Ascending aorta (tissue), 2 donors: ENCODE data around the gene LDLRAD4. TPM values are rescaled to one million over a fixed set of nuclear protein-coding genes. Genes with fewer than 3 reads are reported as not detected.
A peak's percentile ranks its signal among the peaks of the same experiment; 100 is the strongest.

Experiments
- DNase-seq, 2 donors: peaks; one replicate each; pipeline ENCODE4 v3.0.0-alpha.2; 2019; ENCODE audit warnings: low spot score in 2 of 2
- H3K27ac ChIP-seq, 2 donors: fragments of 200-600 bp; sonication (generic); one replicate each; pipeline ENCODE4 v1.5.1; 2016 to 2017; ENCODE audit warnings: mild to moderate bottlenecking in 1 of 2
- H3K27me3 ChIP-seq: fragments of 200-600 bp; sonication (generic); one replicate; pipeline ENCODE4 v1.5.1; 2017
- H3K36me3 ChIP-seq, 2 donors: fragments of 200-600 bp; sonication (generic); one replicate each; pipeline ENCODE4 v1.5.1; 2016
- H3K4me1 ChIP-seq, 2 donors: fragments of 200-600 bp; sonication (generic); one replicate each; pipeline ENCODE4 v1.5.1; 2016 to 2017; ENCODE audit warnings: mild to moderate bottlenecking in 1 of 2
- H3K4me3 ChIP-seq, 2 donors: fragments of 200-600 bp; sonication (generic); one replicate each; pipeline ENCODE4 v1.5.1; 2016 to 2017; ENCODE audit warnings: mild to moderate bottlenecking in 1 of 2
- H3K9me3 ChIP-seq, 2 donors: fragments of 200-600 bp; sonication (generic); one replicate each; pipeline ENCODE4 v1.5.1; 2016
- intact Hi-C: fragments of 100-400 bp; cut with DNase I; formaldehyde crosslinking; loops from one replicate; pipeline ENCODE4 v1.15.1; 2023
- total RNA-seq: library from RNA; depleted of rRNA; stranded (reverse); fragments of >200 nt; gene quantifications from one replicate; pipeline ENCODE4 v1.1.0, GENCODE V29; 2016
- TF ChIP-seq, protein P1 (sequence below), 3 experiments: fragments of 200-600 bp in 2 of 3; fragments of 450-650 bp in 1 of 3; sonication (generic) in 2 of 3; IDR thresholded peaks; one replicate each; pipeline ENCODE4 v1.5.1; 2016 to 2019; ENCODE audit warnings: antibody characterized with exemption in 3 of 3, mild to moderate bottlenecking in 1 of 3, moderate library complexity in 1 of 3

Gene LDLRAD4
- total RNA-seq, 1 donor from 2014 or later, result 21.0 TPM

DNA sequence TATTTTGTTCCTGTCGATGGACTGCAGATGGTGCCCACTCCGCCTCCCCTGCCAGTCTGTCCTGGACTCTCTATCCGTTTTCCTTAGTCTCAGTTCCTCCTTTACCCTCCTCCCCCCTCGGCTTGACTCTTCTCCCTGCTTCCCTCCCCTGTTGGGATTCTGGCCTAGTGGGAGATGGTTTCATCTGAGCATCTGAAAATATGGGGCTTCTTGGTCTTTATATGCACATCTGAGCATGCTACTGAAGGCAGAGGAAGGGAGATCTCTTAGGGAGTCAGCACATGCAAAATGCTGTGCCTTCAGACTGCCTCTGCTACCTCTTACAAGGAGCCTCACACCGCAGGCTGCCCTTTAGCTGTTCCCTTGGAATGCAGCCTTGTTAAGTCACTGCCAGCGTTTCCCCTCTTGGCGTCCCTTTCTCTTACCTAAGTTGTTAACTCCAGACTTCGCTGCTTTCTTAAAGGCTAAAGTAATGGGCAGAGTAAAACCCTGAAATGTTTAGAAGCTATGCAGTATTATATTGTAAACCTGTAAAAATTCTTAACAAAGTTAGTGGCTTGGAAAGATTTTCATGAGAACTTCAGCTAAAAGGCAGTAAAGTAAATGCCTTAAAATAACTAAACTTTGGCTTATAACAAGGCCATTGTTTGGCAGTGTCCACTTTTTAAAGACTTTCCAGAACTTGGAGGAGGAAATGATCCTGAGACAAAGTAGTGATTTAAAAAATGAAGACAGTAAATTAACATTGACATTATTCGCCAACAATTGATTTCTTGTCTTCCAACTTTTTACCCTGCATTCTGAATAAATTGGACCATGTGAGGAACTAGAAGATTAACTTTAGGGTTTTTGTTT is 49.8 kb downstream of the LDLRAD4 start:
- no peaks in the 10 kb centered on the region for H3K36me3 ChIP-seq
- peaks cover 48 to 64% of the 10 kb centered on the region in 2 donors for H3K4me1 ChIP-seq
- peak overlapping the region in 1 of 2 donors; percentile 4 for H3K4me3 ChIP-seq
- H3K27ac ChIP-seq, result peak overlapping the region; percentile 71 to 72
- no peaks in the 10 kb centered on the region for H3K27me3 ChIP-seq
- intact Hi-C loops, result loop anchor here (5.0 kb wide), 1 partner anchor 169 kb away; no protein-coding TSS in a partner anchor
- peak in 1 of 2 donors; percentile 82 for DNase-seq
- no peaks in the 10 kb centered on the region for H3K9me3 ChIP-seq
- TF ChIP-seq, protein P1, sequence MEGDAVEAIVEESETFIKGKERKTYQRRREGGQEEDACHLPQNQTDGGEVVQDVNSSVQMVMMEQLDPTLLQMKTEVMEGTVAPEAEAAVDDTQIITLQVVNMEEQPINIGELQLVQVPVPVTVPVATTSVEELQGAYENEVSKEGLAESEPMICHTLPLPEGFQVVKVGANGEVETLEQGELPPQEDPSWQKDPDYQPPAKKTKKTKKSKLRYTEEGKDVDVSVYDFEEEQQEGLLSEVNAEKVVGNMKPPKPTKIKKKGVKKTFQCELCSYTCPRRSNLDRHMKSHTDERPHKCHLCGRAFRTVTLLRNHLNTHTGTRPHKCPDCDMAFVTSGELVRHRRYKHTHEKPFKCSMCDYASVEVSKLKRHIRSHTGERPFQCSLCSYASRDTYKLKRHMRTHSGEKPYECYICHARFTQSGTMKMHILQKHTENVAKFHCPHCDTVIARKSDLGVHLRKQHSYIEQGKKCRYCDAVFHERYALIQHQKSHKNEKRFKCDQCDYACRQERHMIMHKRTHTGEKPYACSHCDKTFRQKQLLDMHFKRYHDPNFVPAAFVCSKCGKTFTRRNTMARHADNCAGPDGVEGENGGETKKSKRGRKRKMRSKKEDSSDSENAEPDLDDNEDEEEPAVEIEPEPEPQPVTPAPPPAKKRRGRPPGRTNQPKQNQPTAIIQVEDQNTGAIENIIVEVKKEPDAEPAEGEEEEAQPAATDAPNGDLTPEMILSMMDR (IDR thresholded peaks at IDR 0.05), result no peak

GRCh38 chr18:13269013-13269280 is 50.4 kb downstream of the LDLRAD4 start:
- no peak for DNase-seq
- H3K27ac ChIP-seq, result peak overlapping the region; percentile 71 to 72
- intact Hi-C loops, result loop anchor here (5.0 kb wide), 1 partner anchor 168 kb away; no protein-coding TSS in a partner anchor
- no peaks in the 10 kb centered on the region for H3K27me3 ChIP-seq
- TF ChIP-seq, protein P1 (IDR thresholded peaks at IDR 0.05), result no peak
- H3K9me3 ChIP-seq, result no peaks in the 10 kb centered on the region
- H3K4me3 ChIP-seq, result no peak overlapping the region
- H3K4me1 ChIP-seq, result peaks cover 48 to 67% of the 10 kb centered on the region in 2 donors
- H3K36me3 ChIP-seq, result no peaks in the 10 kb centered on the region

GRCh38 chr18:13269521-13270011 is 51.0 kb downstream of the LDLRAD4 start:
- TF ChIP-seq, protein P1 (IDR thresholded peaks at IDR 0.05), result no peak
- intact Hi-C loops, result loop anchor here (5.0 kb wide), 1 partner anchor 168 kb away; no protein-coding TSS in a partner anchor
- Histone ChIP-seq H3K36me3 (no peaks in the 10 kb centered on the region), H3K4me1 (peaks cover 43 to 70% of the 10 kb centered on the region in 2 donors), H3K27ac (peak overlapping the region; percentile 71 to 72), H3K9me3 (no peaks in the 10 kb centered on the region), H3K4me3 (no peak overlapping the region), H3K27me3 (no peaks in the 10 kb centered on the region)
- DNase-seq, result no peak

DNA sequence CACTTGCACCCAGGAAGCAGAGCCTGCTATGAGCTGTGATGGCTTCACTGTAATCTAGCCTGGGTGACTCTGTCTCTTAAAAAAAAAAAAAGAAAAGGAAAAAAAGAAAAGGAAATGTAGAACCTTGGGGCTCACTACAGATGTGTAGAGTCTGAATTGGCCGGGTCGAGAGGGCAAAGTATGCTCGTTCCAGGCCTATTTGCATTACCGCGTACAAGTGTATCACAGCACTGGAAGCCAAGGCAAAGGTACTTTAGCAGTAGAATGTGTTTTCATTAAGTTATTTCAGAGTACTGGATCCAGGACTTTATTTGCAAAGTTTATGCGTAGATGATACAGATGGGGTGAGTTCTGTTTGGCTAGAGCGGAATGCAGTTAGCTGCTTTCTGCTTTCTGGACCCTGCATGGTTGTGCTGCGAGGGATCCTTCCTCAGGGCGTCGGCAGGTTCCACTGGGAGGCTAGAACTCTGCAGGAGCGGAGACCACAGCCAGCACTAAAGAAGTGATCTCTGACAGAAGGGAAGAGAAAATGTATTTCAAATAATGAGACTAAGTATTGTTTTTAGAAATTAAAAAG is 51.8 kb downstream of the LDLRAD4 start:
- no peak overlapping the region for H3K4me3 ChIP-seq
- H3K4me1 ChIP-seq, result peaks cover 37 to 67% of the 10 kb centered on the region in 2 donors
- no peak for DNase-seq
- H3K27me3 ChIP-seq, result no peaks in the 10 kb centered on the region
- H3K27ac ChIP-seq, result peak overlapping the region; percentile 71 to 72
- no peaks in the 10 kb centered on the region for H3K9me3 ChIP-seq
- H3K36me3 ChIP-seq, result no peaks in the 10 kb centered on the region
- intact Hi-C loops, result no loop called here
- TF ChIP-seq, protein P1 (IDR thresholded peaks at IDR 0.05), result no peak

- Histone ChIP-seq H3K4me1 (peaks cover 31 to 62% of the 10 kb centered on the region in 2 donors), H3K9me3 (no peaks in the 10 kb centered on the region), H3K36me3 (no peaks in the 10 kb centered on the region), H3K27me3 (no peaks in the 10 kb centered on the region), H3K4me3 (no peak overlapping the region), H3K27ac (no peak overlapping the region)
- intact Hi-C loops, result no loop called here
- no peak for DNase-seq
- TF ChIP-seq, protein P1 (IDR thresholded peaks at IDR 0.05), result no peak
These were observed 52.8 kb downstream of the LDLRAD4 start for GRCh38 chr18:13271302-13271911.
